Endodermal cell (in vitro differentiated cells): ENCODE results near the gene GPC6. TPM values are rescaled to one million over a fixed set of nuclear protein-coding genes. Genes with fewer than 3 reads are reported as not detected.

ENCODE experiments used
- DNase-seq: peaks from one replicate; pipeline ENCODE4 v3.0.0-alpha.2; 2017
- H3K27ac ChIP-seq: 2 replicates; pipeline ENCODE4 v1.5.1; 2013; ENCODE audit warnings: mild to moderate bottlenecking, low read depth, low read length, moderate library complexity
- H3K27me3 ChIP-seq: 2 replicates; pipeline ENCODE4 v1.6.1; 2013; ENCODE audit warnings: mild to moderate bottlenecking, low read length, moderate library complexity; ENCODE audit not compliant: insufficient read depth, control insufficient read depth, poor library complexity, severe bottlenecking
- H3K36me3 ChIP-seq: 2 replicates; pipeline ENCODE4 v1.7.0; 2013; ENCODE audit warnings: mild to moderate bottlenecking, low read length, moderate library complexity; ENCODE audit not compliant: control insufficient read depth, insufficient read depth
- H3K4me1 ChIP-seq: one replicate; pipeline ENCODE4 v1.7.0; 2013; ENCODE audit warnings: low read length; ENCODE audit not compliant: control insufficient read depth, insufficient read depth
- H3K4me3 ChIP-seq: 2 replicates; pipeline ENCODE4 v1.5.1; 2013; ENCODE audit warnings: mild to moderate bottlenecking, low read length, moderate library complexity
- H3K9ac ChIP-seq: 2 replicates; pipeline ENCODE4 v1.6.1; 2013; ENCODE audit warnings: mild to moderate bottlenecking, low read length, moderate library complexity; ENCODE audit not compliant: poor library complexity, severe bottlenecking; ENCODE audit errors: extremely low read depth
- H3K9me3 ChIP-seq: 2 replicates; pipeline ENCODE4 v1.6.1; 2013; ENCODE audit warnings: mild to moderate bottlenecking, low read length, moderate library complexity; ENCODE audit not compliant: control insufficient read depth
- H3K27ac Mint-ChIP-seq: 2 replicates; pipeline ENCODE4 v1.8.0; 2020; ENCODE audit warnings: mixed read lengths
- H3K27me3 Mint-ChIP-seq: 2 replicates; pipeline ENCODE4 v1.8.0; 2021; ENCODE audit warnings: mild to moderate bottlenecking, mixed read lengths; ENCODE audit not compliant: insufficient read depth
- H3K36me3 Mint-ChIP-seq: 2 replicates; pipeline ENCODE4 v1.8.0; 2020; ENCODE audit warnings: low read depth, mixed read lengths
- H3K4me1 Mint-ChIP-seq: 2 replicates; pipeline ENCODE4 v1.8.0; 2020; ENCODE audit warnings: mixed read lengths
- H3K4me3 Mint-ChIP-seq: 2 replicates; pipeline ENCODE4 v1.8.0; 2020; ENCODE audit warnings: mild to moderate bottlenecking, moderate library complexity, mixed read lengths
- H3K9me3 Mint-ChIP-seq: 2 replicates; pipeline ENCODE4 v1.8.0; 2020; ENCODE audit warnings: mild to moderate bottlenecking, mixed read lengths
- WGBS, 2 experiments: methylation state at CpG; one replicate each; pipeline versions ENCODE4 v1.1.5 to v1.1.7; 2013; ENCODE audit warnings: missing lambda C conversion rate in 2 of 2, mixed read lengths in 1 of 2; ENCODE audit not compliant: insufficient coverage in 1 of 2, insufficient read length in 1 of 2; 5-methylcytosine and 5-hydroxymethylcytosine counted together
- total RNA-seq, 2 donors: library from RNA; stranded (reverse); fragmentation: NEBNext Ultra II Directional in 1 of 2; extraction: Animal tissue kit (Norgen Biotek cat#: 25700) in 1 of 2; gene quantifications; 2 replicates in 1 of 2; 3 replicates in 1 of 2; pipeline ENCODE4 v1.2.1, GENCODE V29; 2021
- TF ChIP-seq, protein P1 (sequence below): fragments of 200-600 bp; sonication (generic); conservative IDR thresholded peaks from 2 replicates; pipeline ENCODE4 v1.5.0; 2021; ENCODE audit warnings: antibody characterized with exemption, mild to moderate bottlenecking

Gene GPC6
- total RNA-seq, 2 donors from 2014 or later: 69.6 to 80.4 TPM

DNA sequence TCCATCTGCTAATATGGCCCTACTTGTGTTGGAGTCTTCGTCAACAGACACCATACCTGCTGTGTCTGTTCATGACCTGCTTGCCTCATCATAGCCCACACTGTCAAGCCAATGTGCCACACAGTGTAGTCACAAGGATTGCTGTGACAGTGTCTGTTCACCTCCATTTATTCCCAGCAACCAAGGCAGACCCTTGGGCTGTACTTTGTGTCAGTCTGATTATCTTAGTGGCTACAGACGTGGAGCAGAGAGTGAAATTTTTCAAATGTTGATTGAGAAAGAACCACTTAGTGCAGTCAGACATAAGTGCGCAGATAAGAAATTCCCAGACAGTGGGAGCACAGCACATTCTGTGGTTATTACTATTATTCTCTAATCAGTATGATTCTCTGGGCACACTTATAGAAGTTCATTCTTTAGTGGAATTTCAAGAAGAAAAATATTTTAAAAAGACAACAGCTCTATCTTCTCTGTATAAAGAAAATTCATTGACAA, 184.6 kb downstream of the GPC6 start:
- Mint-ChIP-seq H3K36me3 (no peaks in the 10 kb centered on the region), H3K4me1 (peaks cover 15% of the 10 kb centered on the region), H3K9me3 (no peaks in the 10 kb centered on the region), H3K27me3 (no peaks in the 10 kb centered on the region), H3K4me3 (no peak overlapping the region), H3K27ac (no peak overlapping the region)
- DNase-seq: no peak
- H3K4me3 ChIP-seq: no peak overlapping the region
- no peak overlapping the region for H3K27ac ChIP-seq
- no peaks in the 10 kb centered on the region for H3K4me1 ChIP-seq
- H3K9me3 ChIP-seq: no peaks in the 10 kb centered on the region
- no peaks in the 10 kb centered on the region for H3K36me3 ChIP-seq
- TF ChIP-seq, protein P1, sequence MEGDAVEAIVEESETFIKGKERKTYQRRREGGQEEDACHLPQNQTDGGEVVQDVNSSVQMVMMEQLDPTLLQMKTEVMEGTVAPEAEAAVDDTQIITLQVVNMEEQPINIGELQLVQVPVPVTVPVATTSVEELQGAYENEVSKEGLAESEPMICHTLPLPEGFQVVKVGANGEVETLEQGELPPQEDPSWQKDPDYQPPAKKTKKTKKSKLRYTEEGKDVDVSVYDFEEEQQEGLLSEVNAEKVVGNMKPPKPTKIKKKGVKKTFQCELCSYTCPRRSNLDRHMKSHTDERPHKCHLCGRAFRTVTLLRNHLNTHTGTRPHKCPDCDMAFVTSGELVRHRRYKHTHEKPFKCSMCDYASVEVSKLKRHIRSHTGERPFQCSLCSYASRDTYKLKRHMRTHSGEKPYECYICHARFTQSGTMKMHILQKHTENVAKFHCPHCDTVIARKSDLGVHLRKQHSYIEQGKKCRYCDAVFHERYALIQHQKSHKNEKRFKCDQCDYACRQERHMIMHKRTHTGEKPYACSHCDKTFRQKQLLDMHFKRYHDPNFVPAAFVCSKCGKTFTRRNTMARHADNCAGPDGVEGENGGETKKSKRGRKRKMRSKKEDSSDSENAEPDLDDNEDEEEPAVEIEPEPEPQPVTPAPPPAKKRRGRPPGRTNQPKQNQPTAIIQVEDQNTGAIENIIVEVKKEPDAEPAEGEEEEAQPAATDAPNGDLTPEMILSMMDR: no peak
- H3K27me3 ChIP-seq: no peaks in the 10 kb centered on the region
- no peak overlapping the region for H3K9ac ChIP-seq
- WGBS, 2 experiments: 97 to 100% methylated on average over 3 of the region's 3 CpGs

DNA sequence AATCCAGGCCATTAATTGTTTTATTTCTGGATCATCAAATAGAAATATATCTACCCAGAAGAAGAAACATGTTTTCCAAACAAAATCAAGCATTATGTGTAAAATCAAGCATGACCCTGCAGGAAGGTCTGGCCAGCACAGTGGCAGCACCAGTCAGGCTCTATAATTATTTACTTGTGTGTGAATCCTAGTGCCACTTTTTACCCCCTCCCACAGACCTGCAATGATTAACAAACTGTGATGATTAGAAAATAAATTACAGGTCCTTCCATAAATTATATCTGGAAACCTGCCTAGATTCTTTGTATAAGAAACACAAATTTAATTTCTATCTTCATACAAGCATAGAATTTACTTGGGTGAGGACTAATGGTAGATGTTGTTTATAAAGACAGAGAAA, 186.1 kb downstream of the GPC6 start:
- TF ChIP-seq, protein P1: no peak
- Mint-ChIP-seq H3K9me3 (no peaks in the 10 kb centered on the region), H3K27ac (no peak overlapping the region), H3K4me3 (no peak overlapping the region), H3K36me3 (no peaks in the 10 kb centered on the region), H3K4me1 (peaks cover 15% of the 10 kb centered on the region), H3K27me3 (no peaks in the 10 kb centered on the region)
- H3K4me1 ChIP-seq: no peaks in the 10 kb centered on the region
- H3K4me3 ChIP-seq: no peak overlapping the region
- no peak overlapping the region for H3K9ac ChIP-seq
- no peaks in the 10 kb centered on the region for H3K9me3 ChIP-seq
- H3K36me3 ChIP-seq: no peaks in the 10 kb centered on the region
- DNase-seq: no peak
- no peaks in the 10 kb centered on the region for H3K27me3 ChIP-seq
- H3K27ac ChIP-seq: no peak overlapping the region

DNA sequence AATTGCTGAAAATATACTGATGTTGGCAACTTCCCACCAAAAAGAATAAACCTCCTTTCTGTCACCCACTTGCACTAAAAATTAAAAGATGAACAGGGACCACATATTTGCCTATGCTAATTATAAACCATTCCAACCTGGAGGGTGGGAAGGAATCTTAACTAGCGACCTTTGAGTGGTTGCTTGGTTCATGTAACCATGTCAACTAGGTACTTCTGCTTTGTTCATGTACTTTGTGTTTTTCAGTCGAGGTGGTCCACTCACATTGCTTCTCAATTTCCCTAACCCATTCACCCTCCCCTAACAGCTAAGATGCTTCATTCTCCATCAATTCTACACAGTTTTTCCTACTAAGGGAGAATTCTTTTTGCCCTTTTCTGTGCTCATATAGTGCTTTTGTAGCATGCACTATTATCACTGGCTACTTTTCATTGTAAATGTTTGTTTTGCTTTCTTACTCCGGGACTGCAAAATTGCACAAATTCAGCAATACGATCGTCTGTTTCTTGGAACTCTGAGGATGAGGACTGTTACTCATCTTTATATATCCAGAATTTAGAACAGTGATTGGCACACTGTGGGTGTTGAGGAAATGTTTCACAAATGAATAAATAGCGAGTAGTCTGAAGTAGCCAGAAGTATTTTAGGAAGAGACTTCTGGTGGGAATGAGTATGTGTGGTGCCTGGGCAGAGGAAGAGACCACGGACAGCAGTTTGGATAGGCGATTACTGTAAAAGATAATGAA, 187.5 kb downstream of the GPC6 start:
- H3K27ac Mint-ChIP-seq: no peak overlapping the region

More for the DNA sequence above, 187.5 kb downstream of the GPC6 start:
- H3K4me1 Mint-ChIP-seq: peaks cover 15% of the 10 kb centered on the region
- H3K27ac ChIP-seq: no peak overlapping the region
- no peaks in the 10 kb centered on the region for H3K27me3 ChIP-seq
- no peaks in the 10 kb centered on the region for H3K9me3 Mint-ChIP-seq
- WGBS, 2 experiments: 85 to 87% methylated on average over 4 to 8 of the region's 8 CpGs
- H3K36me3 Mint-ChIP-seq: no peaks in the 10 kb centered on the region
- no peak overlapping the region for H3K9ac ChIP-seq
- no peak overlapping the region for H3K4me3 Mint-ChIP-seq
- no peaks in the 10 kb centered on the region for H3K9me3 ChIP-seq
- TF ChIP-seq, protein P1: no peak
- no peak for DNase-seq
- H3K36me3 ChIP-seq: no peaks in the 10 kb centered on the region
- H3K4me3 ChIP-seq: no peak overlapping the region
- no peaks in the 10 kb centered on the region for H3K4me1 ChIP-seq
- H3K27me3 Mint-ChIP-seq: no peaks in the 10 kb centered on the region
